Heart left ventricle (tissue), 16 donors: ENCODE data around the gene HOXB8. TPM values are rescaled to one million over a fixed set of nuclear protein-coding genes. Genes with fewer than 3 reads are reported as not detected.
A peak's percentile ranks its signal among the peaks of the same experiment; 100 is the strongest.

Experiments
- ATAC-seq, 4 donors: fragments of 200-7000 bp; cut with Tn5 transposase; one replicate each; pipeline ENCODE4 v1.9.1; 2020 to 2022; ENCODE audit warnings: moderate library complexity in 4 of 4, mild to moderate bottlenecking in 3 of 4, moderate number of reproducible peaks in 1 of 4
- DNase-seq, 5 donors: peaks; one replicate each; pipeline ENCODE4 v3.0.0-alpha.2; 2020
- H3K27ac ChIP-seq, 12 donors: fragments of 200-600 bp; sonication (generic) in 4 of 12; one replicate each; pipeline versions ENCODE4 v1.5.0 to v1.8.0; 2016 to 2022; ENCODE audit warnings: mild to moderate bottlenecking in 2 of 12
- H3K27me3 ChIP-seq, 9 donors: fragments of 200-600 bp; sonication (generic) in 2 of 9; one replicate each; pipeline versions ENCODE4 v1.5.1 to v1.8.0; 2016 to 2022; ENCODE audit warnings: mild to moderate bottlenecking in 3 of 9
- H3K36me3 ChIP-seq, 9 donors: fragments of 200-600 bp; sonication (generic) in 2 of 9; one replicate each; pipeline versions ENCODE4 v1.5.0 to v1.8.0; 2018 to 2022; ENCODE audit warnings: mild to moderate bottlenecking in 2 of 9
- H3K4me1 ChIP-seq, 12 donors: fragments of 200-600 bp; sonication (generic) in 4 of 12; one replicate each; pipeline versions ENCODE4 v1.5.0 to v1.8.0; 2016 to 2022; ENCODE audit warnings: mild to moderate bottlenecking in 3 of 12
- H3K4me3 ChIP-seq, 12 donors: fragments of 200-600 bp; sonication (generic) in 4 of 12; one replicate each; pipeline versions ENCODE4 v1.5.0 to v1.8.0; 2017 to 2022; ENCODE audit warnings: mild to moderate bottlenecking in 9 of 12, moderate library complexity in 4 of 12
- H3K9me3 ChIP-seq, 12 donors: fragments of 200-600 bp; sonication (generic) in 4 of 12; one replicate each; pipeline versions ENCODE4 v1.5.0 to v1.8.0; 2016 to 2022; ENCODE audit warnings: mild to moderate bottlenecking in 1 of 12
- CTCF ChIP-seq, 12 donors: fragments of 200-600 bp; sonication (generic) in 4 of 12; IDR thresholded peaks; one replicate each; pipeline versions ENCODE4 v1.5.0 to v1.8.0; 2018 to 2022; ENCODE audit warnings: antibody characterized with exemption in 12 of 12, mild to moderate bottlenecking in 5 of 12
- POLR2A ChIP-seq, 2 donors: fragments of 450-650 bp; IDR thresholded peaks; one replicate each; pipeline ENCODE4 v1.6.1; 2017; ENCODE audit warnings: antibody characterized with exemption in 2 of 2, mild to moderate bottlenecking in 2 of 2, moderate library complexity in 2 of 2
- WGBS, 4 donors: extraction: QIAGEN DNeasy Blood & Tissue Kit in 2 of 4; methylation state at CpG; one replicate each; pipeline versions ENCODE4 v1.1.5 to v1.1.7; 2013 to 2018; 5-methylcytosine and 5-hydroxymethylcytosine counted together
- intact Hi-C, 10 donors: fragments of 100-400 bp; cut with DNase I; formaldehyde crosslinking; loops; one replicate each; pipeline versions ENCODE4 v1.11.1 to v1.14.2; 2022
- polyA plus RNA-seq, 2 donors: library from polyadenylated mRNA; stranded (reverse); fragments of 200-250 nt; gene quantifications; one replicate each; pipeline ENCODE4 v1.2.3, GENCODE V29; 2013
- total RNA-seq, 9 donors: library from RNA; depleted of rRNA in 2 of 9; stranded (reverse); fragments of >200 nt in 2 of 9; fragmentation: NEBNext Ultra II Directional in 3 of 9; extraction: Animal tissue kit (Norgen Biotek cat#: 25700) in 3 of 9; gene quantifications; one replicate each; pipeline versions ENCODE4 v1.1.0 to v1.2.4, GENCODE V29; 2016 to 2023
- donor health status: ischemic (EF 13 %, LVEDD 7.1; RV severe dilation, severe dysfunction).
- donor health status: healthy with polysubstance abuse.
- donor health status: DM: no; HTN: yes; CAD: no.
- donor health status: DM: no; HTN: no; CAD: no.
- donor health status: ischemic (EF 25% LVEDD 6.9; RV normal size, moderate dysfunction).
- donor health status: ischemic (EF 25% LVEDD 5.7; RV mildly dilated, moderate dysfunction).
- donor health status: healthy.
- donor health status: DM: yes; HTN: yes; CAD: no.
- donor health status: ischemic (EF 35%, LVEDD 5.7; RV mildly dilated, moderate dysfunction).
- donor health status: nonischemic (EF 11% LVEDD 7.7; RV severe dilation, severe dysfunction).
- donor health status: DM: yes; HTN: yes; CAD: no.
- donor health status: PGD.
- donor health status: ischemic (EF 29% LVEDD 5.4; RV normal size, mild dysfunction).
- donor health status: nonischemic (EF 23%, LVEDD 6.1; RV moderate dilation, normal function).

HOXB8 gene
- total and polyA plus RNA-seq, 11 donors, result not detected

- ATAC-seq (no peak), DNase-seq (no peak)
- H3K27ac ChIP-seq, result peak overlapping the region in 1 of 12 donors; percentile 97
- no peaks in the 10 kb centered on the region for H3K36me3 ChIP-seq
- 15 to 43% (median 26%) methylated on average over 33 of the region's 33 CpGs for WGBS, 4 donors
- TF ChIP-seq CTCF (IDR thresholded peaks at IDR 0.05), result no peak
- no peak for TF ChIP-seq POLR2A (IDR thresholded peaks at IDR 0.05)
- H3K9me3 ChIP-seq, result no peaks in the 10 kb centered on the region
- intact Hi-C loops, result loop anchor here in 5 of 10 donors (2.0 to 5.0 kb wide), 4 partner anchors 240 to 255 kb away; no protein-coding TSS in a partner anchor
- H3K4me1 ChIP-seq, result peaks cover 0 to 42% (median 13%) of the 10 kb centered on the region in 12 donors
- H3K27me3 ChIP-seq, result peaks cover 61 to 100% (median 98%) of the 10 kb centered on the region in 9 donors
- peak overlapping the region in 2 of 12 donors; percentile 46 to 54 for H3K4me3 ChIP-seq
These were observed 23.0 kb downstream of the HOXB8 start for GRCh38 chr17:48592057-48592514.

GRCh38 chr17:48591255-48592056 lies 23.6 kb downstream of the HOXB8 start:
- TF ChIP-seq CTCF (IDR thresholded peaks at IDR 0.05) (no peak), POLR2A (IDR thresholded peaks at IDR 0.05) (no peak)
- no peak for ATAC-seq
- no peaks in the 10 kb centered on the region for H3K9me3 ChIP-seq
- H3K4me3 ChIP-seq, result no peak overlapping the region
- H3K27ac ChIP-seq, result peak overlapping the region in 1 of 12 donors; percentile 97
- no peaks in the 10 kb centered on the region for H3K36me3 ChIP-seq
- peaks cover 0 to 42% (median 11%) of the 10 kb centered on the region in 12 donors for H3K4me1 ChIP-seq
- 78 to 87% (median 85%) methylated on average over 10 of the region's 10 CpGs for WGBS, 4 donors
- intact Hi-C loops, result loop anchor here in 5 of 10 donors (2.0 to 5.0 kb wide), 4 partner anchors 239 to 254 kb away; no protein-coding TSS in a partner anchor
- H3K27me3 ChIP-seq, result peaks cover 57 to 100% (median 98%) of the 10 kb centered on the region in 9 donors
- DNase-seq, result no peak

GRCh38 chr17:48590607-48591161 lies 24.4 kb downstream of the HOXB8 start:
- Histone ChIP-seq H3K27me3 (peaks cover 58 to 100% (median 98%) of the 10 kb centered on the region in 9 donors), H3K9me3 (no peaks in the 10 kb centered on the region), H3K4me1 (peaks cover 0 to 44% (median 10%) of the 10 kb centered on the region in 12 donors), H3K4me3 (no peak overlapping the region), H3K36me3 (no peaks in the 10 kb centered on the region), H3K27ac (peak overlapping the region in 1 of 12 donors; percentile 97)
- no peak for ATAC-seq
- DNase-seq, result no peak
- intact Hi-C loops, result loop anchor here in 4 of 10 donors (5.0 kb wide), 3 partner anchors 238 to 253 kb away; no protein-coding TSS in a partner anchor
- TF ChIP-seq CTCF (IDR thresholded peaks at IDR 0.05) (no peak), POLR2A (IDR thresholded peaks at IDR 0.05) (no peak)
